MM.1S (cell line): ENCODE results near the gene L3MBTL4.

Experiments
- DNase-seq: peaks from one replicate; pipeline ENCODE4 v3.0.0-alpha.2; 2015
- H2AFZ ChIP-seq: fragments of 300-600 bp; sonication (generic); 2 replicates; pipeline ENCODE4 v1.6.0; 2016; ENCODE audit warnings: antibody characterized with exemption, low read length
- H3F3A ChIP-seq: fragments of 300-600 bp; sonication (generic); 2 replicates; pipeline ENCODE4 v1.6.1; 2016; ENCODE audit warnings: mild to moderate bottlenecking, antibody characterized with exemption, low read length, moderate library complexity, mixed read lengths; ENCODE audit not compliant: insufficient read depth
- H3K27ac ChIP-seq: fragments of 300-600 bp; sonication (generic); 2 replicates; pipeline ENCODE4 v1.5.1; 2016; ENCODE audit warnings: mild to moderate bottlenecking, low read length
- H3K27me3 ChIP-seq: fragments of 300-600 bp; sonication (generic); replicated peaks from 2 replicates; pipeline ENCODE4 v1.6.0; 2016; ENCODE audit warnings: low read length; ENCODE audit not compliant: insufficient read depth
- H3K36me3 ChIP-seq: fragments of 300-600 bp; sonication (generic); replicated peaks from 2 replicates; pipeline ENCODE4 v1.6.1; 2016; ENCODE audit warnings: mild to moderate bottlenecking, low read length, mixed read lengths; ENCODE audit not compliant: insufficient read depth
- H3K4me1 ChIP-seq: fragments of 300-600 bp; sonication (generic); 2 replicates; pipeline ENCODE4 v1.6.1; 2016; ENCODE audit warnings: low read length, mixed read lengths
- H3K4me2 ChIP-seq: fragments of 300-600 bp; sonication (generic); 2 replicates; pipeline ENCODE4 v1.6.0; 2016; ENCODE audit warnings: low read depth, low read length
- H3K4me3 ChIP-seq: fragments of 300-600 bp; sonication (generic); 2 replicates; pipeline ENCODE4 v1.5.1; 2016; ENCODE audit warnings: low read length, mixed read lengths
- H3K79me2 ChIP-seq: fragments of 300-600 bp; sonication (generic); 2 replicates; pipeline ENCODE4 v1.6.1; 2016; ENCODE audit warnings: mixed run types, low read length, mixed read lengths
- H3K9ac ChIP-seq: fragments of 300-600 bp; sonication (generic); 2 replicates; pipeline ENCODE4 v1.6.1; 2016; ENCODE audit warnings: low read length, mixed read lengths
- H3K9me2 ChIP-seq: fragments of 300-600 bp; sonication (generic); replicated peaks from 2 replicates; pipeline ENCODE4 v1.6.1; 2016; ENCODE audit warnings: mild to moderate bottlenecking, low read length, mixed read lengths; ENCODE audit not compliant: insufficient read depth
- H3K9me3 ChIP-seq: fragments of 300-600 bp; sonication (generic); replicated peaks from 2 replicates; pipeline ENCODE4 v1.6.1; 2016; ENCODE audit warnings: mild to moderate bottlenecking, low read length, mixed read lengths; ENCODE audit not compliant: insufficient read depth
- H4K20me1 ChIP-seq: fragments of 300-600 bp; sonication (generic); 2 replicates; pipeline ENCODE4 v1.6.1; 2016; ENCODE audit warnings: mild to moderate bottlenecking, low read length, moderate library complexity, mixed read lengths; ENCODE audit not compliant: insufficient read depth
- CTCF ChIP-seq: fragments of 300-600 bp; sonication (generic); IDR thresholded peaks from 2 replicates; pipeline ENCODE4 v1.5.1; 2016; ENCODE audit warnings: antibody characterized with exemption, low read length, mixed read lengths
- EZH2 ChIP-seq: fragments of 300-600 bp; sonication (generic); optimal IDR thresholded peaks from 2 replicates; pipeline ENCODE3; 2017; ENCODE audit warnings: low read depth, mild to moderate bottlenecking, antibody characterized with exemption, low read length, mixed read lengths
- EZH2phosphoT487 ChIP-seq: fragments of 300-600 bp; sonication (generic); IDR thresholded peaks from 2 replicates; pipeline ENCODE4 v1.6.1; 2018; ENCODE audit warnings: antibody characterized with exemption, low read length

The L3MBTL4 gene

GRCh38 chr18:6370410-6370809, 44.3 kb downstream of the L3MBTL4 start:
- Histone ChIP-seq H3K79me2 (peaks cover 21% of the 10 kb centered on the region), H3K36me3 (no peaks in the 10 kb centered on the region), H3K4me2 (no peak overlapping the region), H3K9me3 (no peaks in the 10 kb centered on the region), H2AFZ (no peak overlapping the region), H3F3A (no peaks in the 10 kb centered on the region), H3K4me1 (no peaks in the 10 kb centered on the region), H3K9ac (no peak overlapping the region), H3K27me3 (no peaks in the 10 kb centered on the region), H3K9me2 (no peaks in the 10 kb centered on the region), H3K27ac (no peak overlapping the region), H3K4me3 (no peak overlapping the region), H4K20me1 (no peaks in the 10 kb centered on the region)
- TF ChIP-seq EZH2phosphoT487 (no peak), EZH2 (no peak), CTCF (no peak)
- DNase-seq: no peak

- Histone ChIP-seq H3K4me2 (no peak overlapping the region), H3K9ac (no peak overlapping the region), H3K4me1 (no peaks in the 10 kb centered on the region), H3K36me3 (no peaks in the 10 kb centered on the region), H3F3A (no peaks in the 10 kb centered on the region), H3K4me3 (no peak overlapping the region), H3K9me3 (no peaks in the 10 kb centered on the region), H3K27ac (no peak overlapping the region), H3K9me2 (no peaks in the 10 kb centered on the region), H4K20me1 (no peaks in the 10 kb centered on the region), H3K79me2 (peaks cover 28% of the 10 kb centered on the region), H2AFZ (no peak overlapping the region), H3K27me3 (no peaks in the 10 kb centered on the region)
- DNase-seq: no peak
- TF ChIP-seq EZH2phosphoT487: no peak
- no peak for TF ChIP-seq EZH2
- TF ChIP-seq CTCF: no peak
These were observed 46.7 kb downstream of the L3MBTL4 start for GRCh38 chr18:6368017-6368416.

- H3K9ac ChIP-seq: no peak overlapping the region
- peaks cover 32% of the 10 kb centered on the region for H3K79me2 ChIP-seq
- H2AFZ ChIP-seq: no peak overlapping the region
- no peaks in the 10 kb centered on the region for H3F3A ChIP-seq
- no peak overlapping the region for H3K4me3 ChIP-seq
- no peak overlapping the region for H3K4me2 ChIP-seq
- H3K9me2 ChIP-seq: no peaks in the 10 kb centered on the region
- H4K20me1 ChIP-seq: no peaks in the 10 kb centered on the region
- no peaks in the 10 kb centered on the region for H3K9me3 ChIP-seq
- no peaks in the 10 kb centered on the region for H3K27me3 ChIP-seq
- no peak for DNase-seq
- no peak overlapping the region for H3K27ac ChIP-seq
- H3K36me3 ChIP-seq: no peaks in the 10 kb centered on the region
- TF ChIP-seq CTCF (no peak), EZH2 (no peak), EZH2phosphoT487 (no peak)
- no peaks in the 10 kb centered on the region for H3K4me1 ChIP-seq
These were observed 47.5 kb downstream of the L3MBTL4 start for GRCh38 chr18:6367208-6367607.

- H3K79me2 ChIP-seq: peaks cover 32% of the 10 kb centered on the region
- no peaks in the 10 kb centered on the region for H3K9me2 ChIP-seq
- H3K9ac ChIP-seq: no peak overlapping the region
- no peak overlapping the region for H3K4me2 ChIP-seq
- DNase-seq: no peak
- TF ChIP-seq EZH2 (no peak), EZH2phosphoT487 (no peak), CTCF (no peak)
- H3K27me3 ChIP-seq: no peaks in the 10 kb centered on the region
- H2AFZ ChIP-seq: no peak overlapping the region
- H3F3A ChIP-seq: no peaks in the 10 kb centered on the region
- no peak overlapping the region for H3K4me3 ChIP-seq
- no peak overlapping the region for H3K27ac ChIP-seq
- H3K9me3 ChIP-seq: no peaks in the 10 kb centered on the region
- no peaks in the 10 kb centered on the region for H3K36me3 ChIP-seq
- H3K4me1 ChIP-seq: no peaks in the 10 kb centered on the region
- no peaks in the 10 kb centered on the region for H4K20me1 ChIP-seq
These were observed 47.9 kb downstream of the L3MBTL4 start for GRCh38 chr18:6366776-6367175.
